HepG2 (cell line): ENCODE results near the gene FOXD2.

Experiments used
- E2F1 ChIP-seq: sonication (generic); formaldehyde crosslinking; IDR thresholded peaks from 2 replicates; pipeline ENCODE4 v1.5.0; 2020; ENCODE audit warnings: missing genetic modification reagents
- FOXK1 ChIP-seq: sonication (generic); formaldehyde crosslinking; IDR thresholded peaks from 2 replicates; pipeline ENCODE4 v1.4.0; 2020; ENCODE audit warnings: low read depth, missing genetic modification reagents, borderline replicate concordance
- JUNB ChIP-seq: sonication (generic); formaldehyde crosslinking; IDR thresholded peaks from 2 replicates; pipeline ENCODE4 v1.8.0; 2022; ENCODE audit warnings: missing genetic modification reagents, mild to moderate bottlenecking, borderline replicate concordance
- KDM5B ChIP-seq: sonication (generic); formaldehyde crosslinking; IDR thresholded peaks from 2 replicates; pipeline ENCODE4 v1.4.0; 2020; ENCODE audit warnings: missing genetic modification reagents, mild to moderate bottlenecking, borderline replicate concordance
- POLR2AphosphoS5 ChIP-seq: IDR thresholded peaks from 2 replicates; pipeline ENCODE4 v1.6.1; 2012; ENCODE audit warnings: low read depth, low read length
- RAD21 ChIP-seq: fragments of 450-650 bp; formaldehyde crosslinking; IDR thresholded peaks from 2 replicates; pipeline ENCODE4 v1.5.0; 2020; ENCODE audit warnings: mild to moderate bottlenecking
- ZNF670 ChIP-seq: sonication (generic); formaldehyde crosslinking; IDR thresholded peaks from 2 replicates; pipeline ENCODE4 v1.8.0; 2022; ENCODE audit warnings: mild to moderate bottlenecking, missing genetic modification reagents, borderline replicate concordance
- TF ChIP-seq, protein P1 (sequence below), 2 experiments: sonication (generic) in 1 of 2; formaldehyde crosslinking in 1 of 2; IDR thresholded peaks; 2 replicates each; pipeline versions ENCODE4 v1.5.1 to v1.6.1; 2011 to 2020; ENCODE audit warnings: borderline replicate concordance in 1 of 2, low read depth in 1 of 2, low read length in 1 of 2, mild to moderate bottlenecking in 1 of 2, missing genetic modification reagents in 1 of 2, moderate library complexity in 1 of 2
- TF ChIP-seq, protein P2 (sequence below): IDR thresholded peaks from 2 replicates; pipeline ENCODE4 v1.6.1; 2012; ENCODE audit warnings: low read length, improper control_type of control experiment
- TF ChIP-seq, protein P3 (sequence below): IDR thresholded peaks from 2 replicates; pipeline ENCODE4 v1.6.1; 2012; ENCODE audit warnings: low read depth, low read length, improper control_type of control experiment
- TF ChIP-seq, protein P4 (sequence below): sonication (generic); formaldehyde crosslinking; IDR thresholded peaks from 2 replicates; pipeline ENCODE4 v1.5.0; 2020; ENCODE audit warnings: mild to moderate bottlenecking, missing genetic modification reagents, moderate library complexity
- TF ChIP-seq, protein P5 (sequence below): sonication (generic); formaldehyde crosslinking; IDR thresholded peaks from 2 replicates; pipeline ENCODE4 v1.5.0; 2020; ENCODE audit warnings: mild to moderate bottlenecking, low read depth, missing genetic modification reagents, borderline replicate concordance

- TF ChIP-seq, protein P1, sequence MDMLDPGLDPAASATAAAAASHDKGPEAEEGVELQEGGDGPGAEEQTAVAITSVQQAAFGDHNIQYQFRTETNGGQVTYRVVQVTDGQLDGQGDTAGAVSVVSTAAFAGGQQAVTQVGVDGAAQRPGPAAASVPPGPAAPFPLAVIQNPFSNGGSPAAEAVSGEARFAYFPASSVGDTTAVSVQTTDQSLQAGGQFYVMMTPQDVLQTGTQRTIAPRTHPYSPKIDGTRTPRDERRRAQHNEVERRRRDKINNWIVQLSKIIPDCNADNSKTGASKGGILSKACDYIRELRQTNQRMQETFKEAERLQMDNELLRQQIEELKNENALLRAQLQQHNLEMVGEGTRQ (IDR thresholded peaks at IDR 0.05; ENCODE audit: low read depth, low read length), result no peak
- TF ChIP-seq, protein P1 (CRISPR knock-in tag; IDR thresholded peaks at IDR 0.05; ENCODE audit: borderline replicate concordance), result no peak
- TF ChIP-seq KDM5B (no peak), E2F1 (CRISPR knock-in tag) (no peak), RAD21 (no peak), POLR2AphosphoS5 (no peak), FOXK1 (CRISPR knock-in tag) (no peak), ZNF670 (CRISPR knock-in tag) (no peak), JUNB (no peak)
- TF ChIP-seq, protein P2, sequence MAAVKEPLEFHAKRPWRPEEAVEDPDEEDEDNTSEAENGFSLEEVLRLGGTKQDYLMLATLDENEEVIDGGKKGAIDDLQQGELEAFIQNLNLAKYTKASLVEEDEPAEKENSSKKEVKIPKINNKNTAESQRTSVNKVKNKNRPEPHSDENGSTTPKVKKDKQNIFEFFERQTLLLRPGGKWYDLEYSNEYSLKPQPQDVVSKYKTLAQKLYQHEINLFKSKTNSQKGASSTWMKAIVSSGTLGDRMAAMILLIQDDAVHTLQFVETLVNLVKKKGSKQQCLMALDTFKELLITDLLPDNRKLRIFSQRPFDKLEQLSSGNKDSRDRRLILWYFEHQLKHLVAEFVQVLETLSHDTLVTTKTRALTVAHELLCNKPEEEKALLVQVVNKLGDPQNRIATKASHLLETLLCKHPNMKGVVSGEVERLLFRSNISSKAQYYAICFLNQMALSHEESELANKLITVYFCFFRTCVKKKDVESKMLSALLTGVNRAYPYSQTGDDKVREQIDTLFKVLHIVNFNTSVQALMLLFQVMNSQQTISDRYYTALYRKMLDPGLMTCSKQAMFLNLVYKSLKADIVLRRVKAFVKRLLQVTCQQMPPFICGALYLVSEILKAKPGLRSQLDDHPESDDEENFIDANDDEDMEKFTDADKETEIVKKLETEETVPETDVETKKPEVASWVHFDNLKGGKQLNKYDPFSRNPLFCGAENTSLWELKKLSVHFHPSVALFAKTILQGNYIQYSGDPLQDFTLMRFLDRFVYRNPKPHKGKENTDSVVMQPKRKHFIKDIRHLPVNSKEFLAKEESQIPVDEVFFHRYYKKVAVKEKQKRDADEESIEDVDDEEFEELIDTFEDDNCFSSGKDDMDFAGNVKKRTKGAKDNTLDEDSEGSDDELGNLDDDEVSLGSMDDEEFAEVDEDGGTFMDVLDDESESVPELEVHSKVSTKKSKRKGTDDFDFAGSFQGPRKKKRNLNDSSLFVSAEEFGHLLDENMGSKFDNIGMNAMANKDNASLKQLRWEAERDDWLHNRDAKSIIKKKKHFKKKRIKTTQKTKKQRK, result no peak
- TF ChIP-seq, protein P3, sequence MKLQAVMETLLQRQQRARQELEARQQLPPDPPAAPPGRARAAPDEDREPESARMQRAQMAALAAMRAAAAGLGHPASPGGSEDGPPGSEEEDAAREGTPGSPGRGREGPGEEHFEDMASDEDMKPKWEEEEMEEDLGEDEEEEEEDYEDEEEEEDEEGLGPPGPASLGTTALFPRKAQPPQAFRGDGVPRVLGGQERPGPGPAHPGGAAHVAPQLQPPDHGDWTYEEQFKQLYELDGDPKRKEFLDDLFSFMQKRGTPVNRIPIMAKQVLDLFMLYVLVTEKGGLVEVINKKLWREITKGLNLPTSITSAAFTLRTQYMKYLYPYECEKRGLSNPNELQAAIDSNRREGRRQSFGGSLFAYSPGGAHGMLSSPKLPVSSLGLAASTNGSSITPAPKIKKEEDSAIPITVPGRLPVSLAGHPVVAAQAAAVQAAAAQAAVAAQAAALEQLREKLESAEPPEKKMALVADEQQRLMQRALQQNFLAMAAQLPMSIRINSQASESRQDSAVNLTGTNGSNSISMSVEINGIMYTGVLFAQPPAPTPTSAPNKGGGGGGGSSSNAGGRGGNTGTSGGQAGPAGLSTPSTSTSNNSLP, result no peak
- TF ChIP-seq, protein P4, sequence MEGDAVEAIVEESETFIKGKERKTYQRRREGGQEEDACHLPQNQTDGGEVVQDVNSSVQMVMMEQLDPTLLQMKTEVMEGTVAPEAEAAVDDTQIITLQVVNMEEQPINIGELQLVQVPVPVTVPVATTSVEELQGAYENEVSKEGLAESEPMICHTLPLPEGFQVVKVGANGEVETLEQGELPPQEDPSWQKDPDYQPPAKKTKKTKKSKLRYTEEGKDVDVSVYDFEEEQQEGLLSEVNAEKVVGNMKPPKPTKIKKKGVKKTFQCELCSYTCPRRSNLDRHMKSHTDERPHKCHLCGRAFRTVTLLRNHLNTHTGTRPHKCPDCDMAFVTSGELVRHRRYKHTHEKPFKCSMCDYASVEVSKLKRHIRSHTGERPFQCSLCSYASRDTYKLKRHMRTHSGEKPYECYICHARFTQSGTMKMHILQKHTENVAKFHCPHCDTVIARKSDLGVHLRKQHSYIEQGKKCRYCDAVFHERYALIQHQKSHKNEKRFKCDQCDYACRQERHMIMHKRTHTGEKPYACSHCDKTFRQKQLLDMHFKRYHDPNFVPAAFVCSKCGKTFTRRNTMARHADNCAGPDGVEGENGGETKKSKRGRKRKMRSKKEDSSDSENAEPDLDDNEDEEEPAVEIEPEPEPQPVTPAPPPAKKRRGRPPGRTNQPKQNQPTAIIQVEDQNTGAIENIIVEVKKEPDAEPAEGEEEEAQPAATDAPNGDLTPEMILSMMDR, result no peak
- TF ChIP-seq, protein P5, sequence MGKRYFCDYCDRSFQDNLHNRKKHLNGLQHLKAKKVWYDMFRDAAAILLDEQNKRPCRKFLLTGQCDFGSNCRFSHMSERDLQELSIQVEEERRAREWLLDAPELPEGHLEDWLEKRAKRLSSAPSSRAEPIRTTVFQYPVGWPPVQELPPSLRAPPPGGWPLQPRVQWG (CRISPR knock-in tag), result no peak
These were observed 1.4 kb downstream of the FOXD2 start for GRCh38 chr1:47439017-47439818.
